CD14-positive monocyte (primary cell): Measurements from ENCODE around the gene AQP6. TPM values are rescaled to one million over a fixed set of nuclear protein-coding genes. Genes with fewer than 3 reads are reported as not detected.
A peak's percentile ranks its signal among the peaks of the same experiment; 100 is the strongest.

Experiments used
- DNase-seq, 3 donors: peaks; one replicate each; pipeline ENCODE4 v3.0.0-alpha.2; 2011 to 2022
- H2AFZ ChIP-seq: 2 replicates; pipeline ENCODE4 v1.6.0; 2012; ENCODE audit warnings: mild to moderate bottlenecking, low read depth, low read length, inconsistent platforms; ENCODE audit not compliant: insufficient read depth, poor library complexity, severe bottlenecking
- H3K27ac ChIP-seq, 2 donors: 1 replicate in 1 of 2; 2 replicates in 1 of 2; pipeline ENCODE4 v1.5.1; 2012 to 2013; ENCODE audit warnings: low read length in 2 of 2, control low read depth in 1 of 2, inconsistent platforms in 1 of 2, low read depth in 1 of 2, mild to moderate bottlenecking in 1 of 2
- H3K27me3 ChIP-seq, 2 donors: one replicate each; pipeline versions ENCODE4 v1.6.0 to v1.6.1; 2011 to 2013; ENCODE audit warnings: low read length in 2 of 2; ENCODE audit not compliant: control insufficient read depth in 2 of 2, insufficient read depth in 2 of 2
- H3K36me3 ChIP-seq, 2 donors: replicated peaks in 1 of 2; 1 replicate in 1 of 2; 2 replicates in 1 of 2; pipeline versions ENCODE4 v1.5.1 to v1.6.1; 2012 to 2013; ENCODE audit warnings: low read length in 2 of 2, control low read depth in 1 of 2, inconsistent platforms in 1 of 2, mild to moderate bottlenecking in 1 of 2; ENCODE audit not compliant: insufficient read depth in 2 of 2, control insufficient read depth in 1 of 2
- H3K4me1 ChIP-seq, 2 donors: 1 replicate in 1 of 2; 2 replicates in 1 of 2; pipeline versions ENCODE4 v1.5.1 to v1.6.1; 2012 to 2013; ENCODE audit warnings: low read length in 2 of 2, control low read depth in 1 of 2, inconsistent platforms in 1 of 2, mild to moderate bottlenecking in 1 of 2, moderate library complexity in 1 of 2; ENCODE audit not compliant: insufficient read depth in 2 of 2, control insufficient read depth in 1 of 2
- H3K4me2 ChIP-seq: replicated peaks from 2 replicates; pipeline ENCODE3; 2012; ENCODE audit warnings: low read length, moderate library complexity, mild to moderate bottlenecking; ENCODE audit not compliant: poor library complexity, severe bottlenecking; ENCODE audit errors: extremely low read depth
- H3K4me3 ChIP-seq, 3 experiments: fragments of 200-600 bp in 1 of 3; sonication (generic) in 1 of 3; replicated peaks in 1 of 3; 1 replicate in 2 of 3; 2 replicates in 1 of 3; pipeline ENCODE4 v1.5.1; 2011 to 2013; ENCODE audit warnings: low read length in 3 of 3, mild to moderate bottlenecking in 3 of 3, control low read depth in 2 of 3, low read depth in 2 of 3, inconsistent platforms in 1 of 3, moderate library complexity in 1 of 3
- H3K79me2 ChIP-seq: 2 replicates; pipeline ENCODE4 v1.6.0; 2012; ENCODE audit warnings: mild to moderate bottlenecking, control low read depth, inconsistent platforms, low read length, moderate library complexity; ENCODE audit not compliant: insufficient read depth
- H3K9ac ChIP-seq: 2 replicates; pipeline ENCODE4 v1.6.0; 2017; ENCODE audit warnings: low read length, mild to moderate bottlenecking; ENCODE audit not compliant: insufficient read depth, poor library complexity, severe bottlenecking
- H3K9me3 ChIP-seq, 2 donors: replicated peaks in 1 of 2; 1 replicate in 1 of 2; 2 replicates in 1 of 2; pipeline versions ENCODE4 v1.5.1 to v1.6.1; 2012 to 2013; ENCODE audit warnings: low read length in 2 of 2, control low read depth in 1 of 2; ENCODE audit not compliant: control insufficient read depth in 1 of 2, insufficient read depth in 1 of 2
- H4K20me1 ChIP-seq: 2 replicates; pipeline ENCODE4 v1.6.0; 2012; ENCODE audit warnings: mild to moderate bottlenecking, low read length, control low read depth, moderate library complexity; ENCODE audit not compliant: insufficient read depth
- H3K27ac Mint-ChIP-seq, 7 donors: one replicate each; pipeline ENCODE4 v1.8.0; 2020; ENCODE audit warnings: mild to moderate bottlenecking in 7 of 7, mixed read lengths in 7 of 7, moderate library complexity in 6 of 7, inconsistent platforms in 2 of 7
- H3K27me3 Mint-ChIP-seq, 3 donors: one replicate each; pipeline ENCODE4 v1.8.0; 2021 to 2022; ENCODE audit warnings: low read depth in 3 of 3, mild to moderate bottlenecking in 3 of 3, mixed read lengths in 3 of 3, moderate library complexity in 3 of 3, inconsistent platforms in 1 of 3
- H3K36me3 Mint-ChIP-seq, 2 donors: one replicate each; pipeline ENCODE4 v1.8.0; 2020; ENCODE audit warnings: mixed read lengths in 2 of 2, inconsistent platforms in 1 of 2, mild to moderate bottlenecking in 1 of 2
- H3K4me1 Mint-ChIP-seq: one replicate; pipeline ENCODE4 v1.8.0; 2020; ENCODE audit warnings: mild to moderate bottlenecking, mixed read lengths
- H3K4me3 Mint-ChIP-seq, 2 donors: one replicate each; pipeline ENCODE4 v1.8.0; 2020; ENCODE audit warnings: mild to moderate bottlenecking in 2 of 2, mixed read lengths in 2 of 2, moderate library complexity in 1 of 2
- H3K9me3 Mint-ChIP-seq, 7 donors: one replicate each; pipeline ENCODE4 v1.8.0; 2020 to 2022; ENCODE audit warnings: mixed read lengths in 7 of 7, mild to moderate bottlenecking in 6 of 7, moderate library complexity in 6 of 7, inconsistent platforms in 2 of 7
- CTCF ChIP-seq: fragments of 200-600 bp; IDR thresholded peaks from one replicate; pipeline ENCODE4 v1.8.0; 2022; ENCODE audit warnings: antibody characterized with exemption, mild to moderate bottlenecking
- WGBS: methylation state at CpG from one replicate; pipeline ENCODE4 v1.1.5; 2013; ENCODE audit warnings: missing lambda C conversion rate; ENCODE audit not compliant: insufficient coverage; 5-methylcytosine and 5-hydroxymethylcytosine counted together
- intact Hi-C, 2 donors: fragments of 100-400 bp; cut with micrococcal nuclease; formaldehyde crosslinking; loops; one replicate each; pipeline versions ENCODE4 v1.15.0 to v1.15.1; 2023
- polyA plus RNA-seq, 3 donors: library from polyadenylated mRNA; depleted of rRNA in 1 of 3; unstranded in 2 of 3; stranded (reverse) in 1 of 3; fragments of 300-500 nt in 2 of 3; fragments of >200 nt in 1 of 3; fragmentation: Illumina TruSeq in 2 of 3; gene quantifications; 1 replicate in 2 of 3; 2 replicates in 1 of 3; pipeline ENCODE4 v1.2.3, GENCODE V29; 2012 to 2021

AQP6 gene
- polyA plus RNA-seq, 3 donors: 0.04 TPM; not detected in 2

GRCh38 chr12:49972129-49972528, 618 bp upstream of the AQP6 start:
- Histone ChIP-seq H3K9ac (no peak overlapping the region), H3K4me3 (no peak overlapping the region), H2AFZ (no peak overlapping the region), H3K9me3 (no peaks in the 10 kb centered on the region), H4K20me1 (no peaks in the 10 kb centered on the region), H3K4me1 (peaks cover 32 to 49% of the 10 kb centered on the region in 2 donors), H3K79me2 (no peaks in the 10 kb centered on the region), H3K4me2 (no peak overlapping the region), H3K27ac (no peak overlapping the region), H3K27me3 (peaks cover 0 to 25% of the 10 kb centered on the region in 2 donors), H3K36me3 (no peaks in the 10 kb centered on the region)
- H3K9me3 Mint-ChIP-seq: no peaks in the 10 kb centered on the region
- H3K27me3 Mint-ChIP-seq: peaks cover 9 to 21% (median 12%) of the 10 kb centered on the region in 3 donors
- peaks cover 0 to 2% of the 10 kb centered on the region in 2 donors for H3K36me3 Mint-ChIP-seq
- TF ChIP-seq CTCF: no peak
- peak overlapping the region in 1 of 7 donors; percentile 24 for H3K27ac Mint-ChIP-seq
- H3K4me1 Mint-ChIP-seq: peaks cover 35% of the 10 kb centered on the region
- intact Hi-C loops: no loop called here
- 81% methylated on average over 3 of the region's 9 CpGs for WGBS
- DNase-seq: no peak
- H3K4me3 Mint-ChIP-seq: no peak overlapping the region

DNA sequence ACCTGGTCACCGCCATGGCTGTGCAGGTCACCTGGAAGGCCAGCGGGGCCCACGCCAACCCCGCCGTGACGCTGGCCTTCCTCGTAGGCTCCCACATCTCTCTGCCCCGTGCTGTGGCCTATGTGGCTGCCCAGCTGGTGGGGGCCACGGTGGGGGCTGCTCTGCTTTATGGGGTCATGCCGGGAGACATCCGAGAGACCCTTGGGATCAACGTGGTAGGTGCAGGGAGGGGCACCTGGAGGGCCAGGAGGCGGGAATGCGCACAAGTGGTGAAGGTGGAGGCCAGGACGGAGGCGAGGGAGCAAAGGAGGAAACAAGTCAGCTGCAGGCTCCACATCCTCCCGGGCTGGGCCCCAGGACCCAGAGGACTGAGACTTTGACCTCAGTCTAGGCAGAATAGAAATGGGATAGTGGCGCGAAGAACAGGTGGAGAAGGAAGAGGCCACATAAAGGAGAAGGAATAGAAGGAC, 649 bp downstream of the AQP6 start:
- WGBS: 88% methylated on average over 19 of the region's 19 CpGs
- Histone ChIP-seq H3K4me2 (no peak overlapping the region), H3K79me2 (no peaks in the 10 kb centered on the region), H3K27ac (no peak overlapping the region), H3K9me3 (no peaks in the 10 kb centered on the region), H3K9ac (no peak overlapping the region), H2AFZ (no peak overlapping the region), H4K20me1 (no peaks in the 10 kb centered on the region), H3K4me3 (no peak overlapping the region), H3K27me3 (peaks cover 0 to 18% of the 10 kb centered on the region in 2 donors), H3K4me1 (peaks cover 24 to 40% of the 10 kb centered on the region in 2 donors), H3K36me3 (no peaks in the 10 kb centered on the region)
- TF ChIP-seq CTCF: no peak
- intact Hi-C loops: no loop called here
- DNase-seq: no peak
- peaks cover 0 to 2% of the 10 kb centered on the region in 2 donors for H3K36me3 Mint-ChIP-seq
- no peaks in the 10 kb centered on the region for H3K9me3 Mint-ChIP-seq
- peaks cover 25% of the 10 kb centered on the region for H3K4me1 Mint-ChIP-seq
- H3K27me3 Mint-ChIP-seq: peaks cover 5 to 13% (median 11%) of the 10 kb centered on the region in 3 donors
- H3K27ac Mint-ChIP-seq: no peak overlapping the region
- no peak overlapping the region for H3K4me3 Mint-ChIP-seq
